Activated CD8-positive, alpha-beta memory T cell treated with anti-CD3 and anti-CD28 coated beads, Interleukin-2, amount 50 U/mL, for 48 hours (primary cell): ENCODE data around the gene ITGB7.
A peak's percentile ranks its signal among the peaks of the same experiment; 100 is the strongest.
"Not testable (repeated sequence)": the region's sequence is repeated elsewhere in the genome, so short reads cannot be mapped to it uniquely, and the experiment has no call there.

Source experiments
- DNase-seq: peaks from one replicate; pipeline ENCODE4 v3.0.0-alpha.2; 2020

ITGB7 gene

GRCh38 chr12:53195516-53196420 lies 11.3 kb downstream of the ITGB7 start:
- DNase-seq: no peak

DNA sequence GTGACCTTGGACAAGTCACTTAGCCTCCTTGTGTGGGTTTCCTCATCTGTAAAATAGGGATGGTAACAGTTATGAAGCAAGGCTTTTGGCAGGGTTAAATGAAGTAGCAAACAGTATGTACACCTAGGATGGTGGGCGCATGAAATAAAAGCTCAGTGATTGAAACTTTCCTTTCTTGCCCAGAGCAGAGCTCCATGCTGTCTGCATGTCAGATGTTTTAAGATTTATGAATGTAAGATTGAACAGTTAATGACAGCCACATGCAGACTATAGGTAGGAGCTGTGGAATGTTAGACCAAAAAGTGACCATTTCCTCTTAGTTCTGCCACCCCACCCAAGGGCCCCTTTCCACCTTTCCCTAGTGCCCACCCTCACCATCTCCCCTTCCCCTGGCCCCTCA lies 12.1 kb downstream of the ITGB7 start:
- no peak for DNase-seq

GRCh38 chr12:53193985-53194716 lies 12.9 kb downstream of the ITGB7 start:
- DNase-seq: no peak

GRCh38 chr12:53193040-53193439 lies 14.0 kb downstream of the ITGB7 start:
- DNase-seq: no peak

DNA sequence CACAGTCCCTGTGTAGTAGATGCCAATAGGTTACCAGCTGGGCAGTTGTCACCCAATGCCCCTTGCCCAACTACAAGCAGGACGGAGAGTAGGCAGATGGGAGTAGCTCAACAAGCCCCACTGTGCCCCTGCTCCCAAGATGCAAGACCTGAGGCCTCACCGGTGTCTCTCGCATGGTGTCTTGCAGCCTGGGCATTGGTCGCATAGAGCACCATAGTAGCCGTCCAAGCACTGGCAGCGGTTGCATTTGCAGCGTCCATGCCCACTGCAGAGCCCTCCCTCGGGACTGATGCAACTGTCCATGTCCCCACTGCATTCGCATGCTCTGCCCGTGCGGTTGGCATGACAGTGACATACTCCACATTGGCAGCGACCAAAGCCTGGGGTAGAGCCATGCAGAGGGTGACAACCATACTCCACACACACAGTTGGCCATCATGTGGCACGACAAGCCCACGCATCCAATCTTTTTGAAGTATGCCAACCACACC lies 14.5 kb downstream of the ITGB7 start:
- no peak for DNase-seq

DNA sequence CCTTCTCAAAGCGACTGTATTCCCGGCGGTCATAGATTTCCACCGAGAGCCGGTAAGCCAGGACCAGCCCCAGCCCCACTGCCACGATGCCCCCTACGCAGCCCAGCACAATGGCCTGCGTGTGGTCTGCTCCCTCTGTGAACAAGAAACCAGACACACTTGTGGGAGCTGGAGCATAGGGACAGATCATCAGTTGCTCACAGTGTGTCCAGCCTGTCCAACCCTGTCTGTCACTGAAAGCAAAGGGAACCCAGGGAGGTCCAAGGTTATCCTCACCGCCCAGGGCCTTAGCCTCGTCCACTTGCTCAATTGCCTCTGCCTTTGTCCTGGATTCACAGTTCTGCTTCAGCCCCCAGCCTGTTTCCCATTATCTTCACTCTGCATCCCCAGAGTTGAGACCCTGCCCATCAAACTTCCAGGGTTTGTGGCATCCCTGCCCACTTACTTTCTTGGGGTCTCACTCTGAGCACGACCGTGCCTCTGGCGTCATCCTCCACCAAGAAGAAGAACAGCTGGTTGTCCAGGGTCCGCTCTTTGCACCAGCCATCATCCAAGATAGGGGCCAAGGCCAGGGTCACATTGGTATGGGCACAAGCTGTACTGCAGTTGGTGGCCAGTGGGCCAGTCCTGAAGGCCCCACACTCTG lies 15.0 kb downstream of the ITGB7 start:
- no peak for DNase-seq

DNA sequence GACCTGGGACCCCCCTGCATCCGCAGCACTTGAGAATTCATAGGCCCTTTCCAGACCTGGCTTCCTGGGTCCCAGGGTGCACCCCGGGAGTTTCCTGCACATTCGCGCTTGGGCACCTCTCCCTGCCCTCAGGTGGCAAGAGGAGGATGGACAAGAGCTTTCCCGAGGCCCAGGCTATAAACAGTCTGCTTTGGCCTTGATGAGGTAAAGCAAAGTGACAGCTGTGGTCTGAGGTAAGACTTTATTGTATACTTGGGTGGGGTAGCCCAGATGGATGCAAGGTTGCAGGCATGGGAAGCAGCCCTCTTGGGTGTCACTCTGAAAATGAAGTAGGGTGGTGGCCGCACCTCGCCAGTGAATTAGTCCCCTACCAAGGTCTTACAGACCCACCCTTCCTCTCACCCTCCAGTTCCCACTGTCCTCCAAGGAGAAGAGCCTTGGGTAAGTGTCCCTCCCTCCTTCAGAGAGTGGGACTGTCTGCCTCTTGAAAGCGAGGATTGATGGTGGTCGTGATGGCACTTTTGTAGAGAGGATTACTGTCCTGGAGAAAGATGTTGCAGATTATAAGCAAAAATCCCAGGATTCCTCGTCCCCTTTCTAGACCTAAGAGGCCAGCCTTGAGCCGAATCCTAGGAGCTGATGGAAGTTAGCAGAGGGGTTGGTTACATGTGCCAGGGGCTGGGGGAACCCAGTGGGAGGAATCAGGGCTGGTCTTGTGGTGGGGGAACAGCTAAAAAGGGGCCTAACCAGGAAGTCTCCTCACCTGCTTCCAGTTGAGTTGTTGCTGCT lies 15.8 kb downstream of the ITGB7 start:
- no peak for DNase-seq

DNA sequence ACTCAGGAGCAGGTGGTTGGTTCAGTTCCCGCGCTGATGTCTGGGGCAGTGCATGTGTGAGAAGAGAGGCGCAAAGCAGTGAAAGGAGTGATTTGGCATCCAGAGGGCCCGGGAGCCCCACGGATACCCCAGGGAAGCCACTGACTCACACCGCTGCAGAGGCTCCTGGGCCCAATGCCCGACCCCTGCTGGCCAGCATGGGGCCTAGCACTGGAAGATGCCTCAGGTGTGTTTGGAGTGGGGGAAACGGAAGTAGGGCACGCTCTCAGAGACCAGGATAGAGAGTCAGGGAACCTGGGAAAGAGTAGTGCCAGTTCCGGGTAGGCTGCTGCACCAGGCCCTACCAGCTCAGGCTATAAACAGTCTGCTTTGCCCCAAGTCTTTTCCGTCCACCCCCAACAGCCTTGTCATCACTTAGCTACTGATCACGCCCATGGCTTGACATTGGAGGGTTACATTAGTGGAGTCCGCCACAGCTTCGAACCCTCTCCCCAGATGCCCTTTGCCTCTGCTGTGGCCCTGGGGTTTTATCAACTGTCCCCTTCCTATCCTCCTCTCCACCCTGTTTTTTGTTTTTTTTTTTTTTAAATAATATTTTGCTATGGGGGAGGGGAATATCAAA lies 16.8 kb downstream of the ITGB7 start:
- peak; percentile 77 for DNase-seq

- DNase-seq: no peak
Measured at GRCh38 chr12:53187145-53187899, 19.7 kb downstream of the ITGB7 start.

DNA sequence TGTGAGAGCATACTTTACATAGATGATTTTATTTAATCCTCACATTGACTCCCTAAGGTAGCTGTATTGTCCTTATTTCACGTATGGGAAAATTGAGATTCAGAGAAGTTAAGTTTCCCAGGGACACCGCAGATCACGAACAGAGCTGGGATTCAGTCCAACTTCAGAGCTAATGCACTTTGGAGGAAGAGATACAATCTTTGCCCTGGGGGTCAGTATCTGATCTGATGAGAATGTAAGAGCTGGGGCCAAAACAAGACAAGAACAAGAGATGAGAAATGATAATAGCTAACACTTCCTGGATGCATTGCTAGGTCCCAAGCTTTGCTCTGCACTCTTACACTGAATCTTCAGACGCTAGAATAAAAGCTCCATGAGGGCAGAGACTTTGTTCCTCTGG lies 20.3 kb downstream of the ITGB7 start:
- DNase-seq: no peak

- peak; percentile 39 for DNase-seq
Measured at GRCh38 chr12:53185582-53186153, 21.4 kb downstream of the ITGB7 start.

DNA sequence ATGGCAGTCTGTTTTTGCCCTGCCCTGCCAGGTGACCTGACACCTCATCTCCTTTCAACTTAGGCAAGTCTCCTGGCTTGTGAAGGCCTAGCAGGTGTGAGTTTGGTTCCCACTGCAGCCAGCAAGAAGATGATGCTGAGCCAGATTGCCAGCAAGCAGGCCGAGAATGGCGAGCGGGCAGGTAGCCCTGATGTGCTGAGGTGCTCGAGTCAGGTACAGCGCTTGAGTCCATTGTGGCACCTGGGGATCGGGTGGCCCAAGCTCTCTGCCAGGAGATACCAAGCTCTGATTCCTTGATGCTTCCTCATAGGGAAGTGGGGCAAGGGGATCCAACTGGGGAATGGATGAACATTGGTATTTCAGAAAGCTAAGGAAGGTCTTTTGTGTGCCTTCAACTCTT lies 22.2 kb downstream of the ITGB7 start:
- DNase-seq: peak; percentile 49

GRCh38 chr12:53182903-53183302 lies 24.1 kb downstream of the ITGB7 start:
- DNase-seq: no peak

GRCh38 chr12:53181935-53182334 lies 25.1 kb downstream of the ITGB7 start:
- peak; percentile 35 for DNase-seq

DNA sequence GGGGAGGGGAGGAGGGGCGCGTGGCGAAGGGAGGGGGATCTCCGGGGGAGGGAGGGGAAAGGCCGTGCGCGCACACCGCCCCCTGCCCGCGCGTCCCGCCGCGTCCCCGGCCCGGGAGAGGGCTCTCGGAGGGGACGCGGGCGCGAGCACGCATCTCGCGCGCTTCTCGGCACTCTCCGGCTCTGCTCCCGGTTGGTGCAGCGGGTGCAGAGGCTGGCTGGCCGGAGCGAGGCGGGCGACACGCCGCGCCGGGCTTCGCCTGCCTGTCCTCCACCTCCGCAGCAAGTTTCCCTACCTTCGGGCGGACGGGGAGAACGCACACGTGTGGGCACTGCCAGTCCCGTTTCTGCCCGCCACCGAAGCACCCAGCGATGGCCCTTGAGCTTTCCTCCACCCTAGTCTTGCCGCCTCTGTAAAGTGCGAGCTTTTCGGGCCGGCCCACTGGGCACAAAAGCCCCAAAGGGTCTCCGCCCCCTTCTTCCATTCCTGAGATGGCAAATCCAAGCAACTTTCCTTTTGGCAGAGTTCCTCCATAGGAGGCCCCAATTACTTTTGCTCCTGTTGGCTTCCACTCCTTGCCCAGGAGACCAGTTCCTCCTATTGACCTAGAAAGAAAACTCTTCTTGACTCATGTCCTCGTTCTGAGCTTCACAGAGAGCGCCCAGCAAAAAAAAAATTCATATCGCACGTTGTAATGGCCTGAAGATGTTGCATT lies 26.0 kb downstream of the ITGB7 start:
- peak; percentile 88 for DNase-seq

DNA sequence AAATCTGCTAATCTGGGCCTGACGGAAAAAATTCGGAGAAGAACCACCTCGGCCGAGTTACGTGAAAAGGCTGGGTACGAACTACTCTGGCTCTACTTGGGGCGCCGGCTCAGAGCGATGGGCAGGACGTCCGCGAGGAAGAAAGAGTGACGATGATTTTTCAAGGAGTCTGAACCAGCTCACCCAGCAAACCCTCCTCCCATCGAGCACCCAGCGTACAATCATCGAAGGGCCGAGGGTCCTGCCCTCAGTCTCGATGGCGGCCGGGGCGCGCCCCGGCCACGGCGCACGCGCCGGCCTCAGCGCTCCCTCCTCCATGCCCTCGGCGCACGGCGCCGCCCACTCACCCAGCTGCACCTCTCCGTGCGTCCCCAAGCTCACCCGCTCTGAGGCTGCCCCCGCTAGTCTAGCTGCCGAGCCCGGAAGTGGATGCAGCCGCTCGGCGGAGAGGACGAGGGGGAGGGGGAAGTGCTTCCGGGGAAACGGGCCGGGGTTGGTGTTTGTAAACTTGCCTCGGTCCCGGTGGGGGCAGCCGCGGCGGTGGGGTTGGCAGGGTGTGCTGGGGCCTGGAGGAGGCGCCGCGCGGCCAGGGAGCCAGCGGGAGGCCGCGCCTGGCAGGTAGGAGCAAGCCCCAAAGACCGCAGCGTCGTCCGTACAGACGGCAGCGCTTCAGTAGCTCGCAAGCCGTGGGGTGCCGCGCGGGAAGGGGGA lies 26.7 kb downstream of the ITGB7 start, which contains the start of the genes CSAD and ZNF740:
CSAD (minus strand) TSS at position 706 of the 711 bp plus-strand sequence. CDS start 7,455 bp downstream, outside the sequence.
ZNF740 (plus strand) TSS at position 503 of the 711 bp plus-strand sequence. CDS start 1,262 bp downstream, outside the sequence.
- peak; percentile 98 for DNase-seq

- no peak for DNase-seq
Measured at GRCh38 chr12:53179687-53180219, 27.3 kb downstream of the ITGB7 start.

- DNase-seq: peak; percentile 43
Measured at GRCh38 chr12:53178803-53179202, 28.2 kb downstream of the ITGB7 start.

GRCh38 chr12:53177447-53177846 lies 29.6 kb downstream of the ITGB7 start:
- DNase-seq: not testable (repeated sequence)
